GM12865 (cell line): Measurements from ENCODE around the gene BDKRB1.

Experiments used
- DNase-seq: peaks from one replicate; pipeline ENCODE4 v3.0.0; 2010; ENCODE audit warnings: low read depth
- H3K4me3 ChIP-seq: 2 replicates; pipeline ENCODE4 v1.5.1; 2011; ENCODE audit warnings: mild to moderate bottlenecking, low read depth, low read length, control low read depth
- TF ChIP-seq, protein P1 (sequence below): IDR thresholded peaks from 2 replicates; pipeline ENCODE4 v1.5.1; 2011; ENCODE audit warnings: low read length, control low read depth, low read depth, inconsistent platforms; ENCODE audit not compliant: insufficient read depth; ENCODE audit errors: missing control alignments

BDKRB1 gene

DNA sequence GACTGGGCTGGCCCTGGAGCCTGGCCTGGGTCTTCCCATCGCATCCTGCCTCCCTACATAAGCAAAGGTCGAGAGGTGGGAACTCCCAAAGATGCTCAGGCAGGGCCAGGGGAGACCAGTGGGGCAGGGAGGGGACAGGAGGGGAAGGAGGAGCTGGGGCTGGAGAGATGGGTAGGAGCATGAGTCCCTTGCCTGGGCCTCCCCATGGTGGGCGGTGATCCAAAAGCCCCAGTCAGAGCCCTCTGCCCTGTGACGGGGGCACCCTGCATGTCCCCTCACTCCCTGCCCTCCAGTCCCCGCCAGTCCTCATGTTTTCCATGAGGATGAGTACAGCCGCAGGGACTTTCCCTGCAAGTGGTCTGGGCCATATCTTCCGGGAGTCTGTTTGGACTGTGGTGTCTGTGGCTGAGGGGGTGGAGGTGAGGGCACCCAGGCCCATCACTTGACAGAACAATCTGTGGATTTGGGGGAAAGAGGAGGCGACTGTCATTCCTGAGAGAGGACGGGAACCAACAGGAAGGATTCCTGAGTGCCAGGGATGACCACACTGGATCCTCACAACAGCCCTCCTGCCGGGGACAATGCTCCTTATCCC lies 42.0 kb upstream of the BDKRB1 start:
- no peak overlapping the region for H3K4me3 ChIP-seq
- TF ChIP-seq, protein P1, sequence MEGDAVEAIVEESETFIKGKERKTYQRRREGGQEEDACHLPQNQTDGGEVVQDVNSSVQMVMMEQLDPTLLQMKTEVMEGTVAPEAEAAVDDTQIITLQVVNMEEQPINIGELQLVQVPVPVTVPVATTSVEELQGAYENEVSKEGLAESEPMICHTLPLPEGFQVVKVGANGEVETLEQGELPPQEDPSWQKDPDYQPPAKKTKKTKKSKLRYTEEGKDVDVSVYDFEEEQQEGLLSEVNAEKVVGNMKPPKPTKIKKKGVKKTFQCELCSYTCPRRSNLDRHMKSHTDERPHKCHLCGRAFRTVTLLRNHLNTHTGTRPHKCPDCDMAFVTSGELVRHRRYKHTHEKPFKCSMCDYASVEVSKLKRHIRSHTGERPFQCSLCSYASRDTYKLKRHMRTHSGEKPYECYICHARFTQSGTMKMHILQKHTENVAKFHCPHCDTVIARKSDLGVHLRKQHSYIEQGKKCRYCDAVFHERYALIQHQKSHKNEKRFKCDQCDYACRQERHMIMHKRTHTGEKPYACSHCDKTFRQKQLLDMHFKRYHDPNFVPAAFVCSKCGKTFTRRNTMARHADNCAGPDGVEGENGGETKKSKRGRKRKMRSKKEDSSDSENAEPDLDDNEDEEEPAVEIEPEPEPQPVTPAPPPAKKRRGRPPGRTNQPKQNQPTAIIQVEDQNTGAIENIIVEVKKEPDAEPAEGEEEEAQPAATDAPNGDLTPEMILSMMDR, result no peak
- no peak for DNase-seq

DNA sequence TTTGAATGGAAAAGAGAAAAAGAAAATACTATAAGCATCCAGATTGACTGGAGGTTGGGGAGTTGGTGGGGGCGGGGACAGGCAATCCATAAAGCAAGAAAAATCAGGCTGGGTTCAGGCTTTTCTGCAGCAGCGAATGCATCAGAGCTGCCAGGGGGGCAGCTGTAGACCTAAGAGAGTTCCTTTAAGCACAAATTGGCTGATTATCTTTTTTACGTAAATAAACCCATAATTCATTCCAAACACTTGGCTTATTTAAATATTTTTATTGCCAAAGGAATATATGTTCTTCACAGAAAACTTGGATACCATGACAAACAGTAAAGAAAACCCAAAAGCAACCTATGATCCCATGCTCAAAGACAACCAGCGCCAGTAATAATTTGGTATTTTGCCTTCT lies 41.2 kb upstream of the BDKRB1 start:
- TF ChIP-seq, protein P1, result no peak
- no peak overlapping the region for H3K4me3 ChIP-seq
- no peak for DNase-seq

DNA sequence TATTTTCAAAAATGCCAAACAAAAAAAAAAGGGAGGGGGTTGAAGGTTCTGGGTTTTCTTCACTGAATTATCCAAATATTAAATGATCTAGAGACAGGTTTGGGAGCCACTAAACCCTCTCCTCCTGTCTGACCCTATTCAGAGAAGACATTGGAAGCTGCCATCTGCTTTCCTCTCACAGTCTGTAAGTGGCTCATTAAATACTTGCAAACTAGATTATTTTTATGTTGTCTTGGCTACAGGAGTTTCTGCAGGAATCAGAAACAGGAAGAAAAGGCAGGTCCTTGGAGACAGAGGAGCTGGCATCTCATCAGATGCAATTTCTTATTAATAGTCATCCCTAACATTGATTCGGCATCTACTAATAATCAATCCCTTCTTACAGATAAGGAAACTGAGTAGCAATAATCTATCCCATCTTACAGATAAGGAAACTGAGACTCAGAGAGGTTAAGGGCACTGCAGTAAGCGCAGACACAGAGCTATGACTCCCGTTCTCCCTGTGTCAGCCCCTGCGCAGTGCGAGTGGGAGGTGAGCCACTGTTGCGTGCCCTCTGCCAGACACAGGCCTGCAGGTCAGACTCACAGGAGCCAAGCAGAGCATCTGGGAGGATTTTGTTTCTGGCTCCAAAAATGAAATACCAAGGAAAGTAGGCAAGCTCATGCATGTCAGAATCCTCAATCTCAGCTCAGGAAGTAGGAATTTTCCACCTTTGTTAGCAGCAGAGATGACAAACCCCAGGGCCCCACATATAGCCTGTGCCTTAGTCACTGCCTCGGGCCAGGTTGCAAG lies 40.4 kb upstream of the BDKRB1 start:
- TF ChIP-seq, protein P1, result no peak
- DNase-seq, result no peak
- H3K4me3 ChIP-seq, result no peak overlapping the region

DNA sequence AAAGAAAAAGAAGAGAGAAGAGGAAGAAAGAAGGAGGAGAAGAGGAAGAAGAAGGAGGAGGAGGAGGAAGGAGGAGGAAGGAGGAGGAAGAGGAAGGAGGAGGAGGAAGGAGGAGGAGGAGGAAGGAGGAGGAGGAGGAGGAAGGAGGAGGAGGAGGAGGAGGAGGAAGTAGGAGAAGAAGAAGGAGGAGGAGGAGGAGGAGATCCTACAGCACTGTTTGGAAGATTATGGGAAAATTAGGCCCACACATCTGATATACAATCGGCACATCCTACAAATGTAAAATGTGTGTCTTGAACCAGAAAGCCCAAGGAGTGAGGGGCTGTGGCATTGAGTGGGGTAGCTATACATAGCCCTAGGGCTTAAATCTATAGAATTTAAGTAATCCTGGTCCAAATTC lies 39.4 kb upstream of the BDKRB1 start:
- TF ChIP-seq, protein P1, result no peak
- no peak overlapping the region for H3K4me3 ChIP-seq
- no peak for DNase-seq

DNA sequence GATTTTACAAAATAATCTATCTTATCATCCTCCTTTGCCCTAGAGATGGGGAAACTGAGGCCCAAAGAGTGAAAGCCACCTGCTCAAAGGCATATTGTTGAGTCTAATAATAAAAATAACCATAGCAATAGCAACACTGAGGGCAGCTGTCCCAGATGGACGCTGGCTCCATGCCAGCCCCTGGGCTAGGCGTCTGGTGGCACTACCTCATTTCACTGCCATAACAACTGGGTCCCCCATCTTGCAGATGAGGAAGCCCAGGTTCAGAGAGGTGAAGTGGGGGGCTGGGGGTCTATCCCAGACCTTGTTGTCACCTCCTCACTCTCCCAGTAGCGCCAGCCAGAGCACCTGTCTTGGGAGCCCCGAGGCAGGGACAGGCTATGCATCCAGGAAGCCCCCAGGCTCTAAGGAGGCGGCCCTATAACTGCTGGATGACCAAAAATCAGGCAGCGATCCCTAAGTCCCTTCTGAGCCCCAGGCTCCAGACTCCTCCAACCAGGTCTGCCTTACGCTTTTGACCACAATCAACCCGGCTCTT lies 38.6 kb upstream of the BDKRB1 start:
- no peak for DNase-seq
- TF ChIP-seq, protein P1, result no peak
- no peak overlapping the region for H3K4me3 ChIP-seq

DNA sequence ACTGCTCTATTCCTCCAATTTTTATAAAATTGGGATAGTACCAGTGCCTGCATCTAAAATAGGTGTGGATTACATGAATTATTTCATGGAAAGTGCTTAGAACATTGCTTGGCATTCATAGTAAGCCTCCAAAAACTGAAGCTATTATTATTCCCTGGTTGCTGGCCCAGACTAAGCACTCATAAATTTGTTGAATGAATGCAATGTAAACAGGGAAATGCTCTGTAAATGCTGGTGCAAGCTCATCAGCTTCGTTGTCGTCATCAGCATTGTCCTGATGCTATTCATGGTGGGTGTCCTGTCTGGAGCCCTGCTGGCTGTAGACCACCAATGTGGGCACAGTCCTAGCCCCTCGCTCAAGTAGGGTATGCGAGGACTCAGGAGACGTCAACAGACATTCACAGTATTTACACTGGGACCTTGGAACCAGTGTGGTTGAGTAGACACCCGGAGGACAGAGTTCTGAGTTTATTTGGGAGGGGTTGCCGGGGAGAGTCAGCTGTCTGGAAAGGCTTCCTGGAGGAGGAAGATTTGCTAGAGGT lies 34.8 kb upstream of the BDKRB1 start:
- DNase-seq, result no peak
- no peak overlapping the region for H3K4me3 ChIP-seq
- TF ChIP-seq, protein P1, result no peak
